Progenitor cell of endocrine pancreas (in vitro differentiated cells): ENCODE results near the gene RAB1A. TPM values are rescaled to one million over a fixed set of nuclear protein-coding genes. Genes with fewer than 3 reads are reported as not detected.

Source experiments
- DNase-seq: peaks from one replicate; pipeline ENCODE4 v3.0.0; 2021; ENCODE audit warnings: low spot score; ENCODE audit not compliant: unreplicated experiment
- H3K27ac Mint-ChIP-seq: 2 replicates; pipeline ENCODE4 v1.8.0; 2021; ENCODE audit warnings: mild to moderate bottlenecking, moderate library complexity, mixed read lengths
- H3K27me3 Mint-ChIP-seq: 2 replicates; pipeline ENCODE4 v1.8.0; 2021; ENCODE audit warnings: mixed read lengths
- H3K36me3 Mint-ChIP-seq: 2 replicates; pipeline ENCODE4 v1.8.0; 2022; ENCODE audit warnings: mixed read lengths; ENCODE audit not compliant: insufficient read depth
- H3K4me1 Mint-ChIP-seq: 2 replicates; pipeline ENCODE4 v1.8.0; 2021; ENCODE audit warnings: low read depth, mixed read lengths
- H3K4me3 Mint-ChIP-seq: 2 replicates; pipeline ENCODE4 v1.8.0; 2021; ENCODE audit warnings: low read depth, mild to moderate bottlenecking, moderate library complexity, mixed read lengths
- H3K9me3 Mint-ChIP-seq: 2 replicates; pipeline ENCODE4 v1.8.0; 2021; ENCODE audit warnings: low read depth, mixed read lengths
- CTCF ChIP-seq: fragments of 200-600 bp; sonication (generic); IDR thresholded peaks from one replicate; pipeline ENCODE4 v1.5.0; 2021; ENCODE audit warnings: antibody characterized with exemption, mild to moderate bottlenecking; ENCODE audit not compliant: unreplicated experiment
- total RNA-seq: library from RNA; stranded (reverse); gene quantifications from 2 replicates; pipeline ENCODE4 v1.2.1, GENCODE V29; 2021

RAB1A gene
- total RNA-seq, 1 donor from 2014 or later = 134 TPM

- H3K9me3 Mint-ChIP-seq = no peaks in the 10 kb centered on the region
- DNase-seq = no peak
- no peak overlapping the region for H3K4me3 Mint-ChIP-seq
- TF ChIP-seq CTCF = no peak
- peaks cover 13% of the 10 kb centered on the region for H3K4me1 Mint-ChIP-seq
- H3K27me3 Mint-ChIP-seq = no peaks in the 10 kb centered on the region
- H3K36me3 Mint-ChIP-seq = no peaks in the 10 kb centered on the region
- peak overlapping the region; percentile 90 for H3K27ac Mint-ChIP-seq
Measured at GRCh38 chr2:65169760-65170136, 39.8 kb upstream of the RAB1A start.

GRCh38 chr2:65165558-65165957 is 35.7 kb upstream of the RAB1A start:
- H3K36me3 Mint-ChIP-seq = no peaks in the 10 kb centered on the region
- H3K9me3 Mint-ChIP-seq = no peaks in the 10 kb centered on the region
- no peak for TF ChIP-seq CTCF
- no peaks in the 10 kb centered on the region for H3K27me3 Mint-ChIP-seq
- H3K27ac Mint-ChIP-seq = no peak overlapping the region
- H3K4me1 Mint-ChIP-seq = peaks cover 21% of the 10 kb centered on the region
- DNase-seq = no peak
- H3K4me3 Mint-ChIP-seq = no peak overlapping the region

GRCh38 chr2:65164426-65164891 is 34.6 kb upstream of the RAB1A start:
- no peaks in the 10 kb centered on the region for H3K9me3 Mint-ChIP-seq
- H3K36me3 Mint-ChIP-seq = no peaks in the 10 kb centered on the region
- DNase-seq = no peak
- peaks cover 17% of the 10 kb centered on the region for H3K4me1 Mint-ChIP-seq
- no peak overlapping the region for H3K27ac Mint-ChIP-seq
- no peak overlapping the region for H3K4me3 Mint-ChIP-seq
- no peaks in the 10 kb centered on the region for H3K27me3 Mint-ChIP-seq
- TF ChIP-seq CTCF = no peak

GRCh38 chr2:65161551-65162100 is 31.7 kb upstream of the RAB1A start:
- no peak for TF ChIP-seq CTCF
- no peak overlapping the region for H3K27ac Mint-ChIP-seq
- DNase-seq = no peak
- H3K27me3 Mint-ChIP-seq = no peaks in the 10 kb centered on the region
- no peak overlapping the region for H3K4me3 Mint-ChIP-seq
- peaks cover 17% of the 10 kb centered on the region for H3K4me1 Mint-ChIP-seq
- no peaks in the 10 kb centered on the region for H3K9me3 Mint-ChIP-seq
- no peaks in the 10 kb centered on the region for H3K36me3 Mint-ChIP-seq

- no peak for TF ChIP-seq CTCF
- Mint-ChIP-seq H3K4me3 (no peak overlapping the region), H3K4me1 (peaks cover 23% of the 10 kb centered on the region), H3K27ac (no peak overlapping the region), H3K9me3 (no peaks in the 10 kb centered on the region), H3K36me3 (no peaks in the 10 kb centered on the region), H3K27me3 (no peaks in the 10 kb centered on the region)
- DNase-seq = no peak
Measured at GRCh38 chr2:65159906-65160305, 30.0 kb upstream of the RAB1A start.
